ENCODE measurements around the gene RASGEF1C. TPM values are rescaled to one million over a fixed set of nuclear protein-coding genes. Genes with fewer than 3 reads are reported as not detected.

Gene RASGEF1C
- total RNA-seq, 4 donors from 2014 or later, result 1.7 TPM; not detected in 3

GRCh38 chr5:180169248-180170105 is 39.5 kb downstream of the RASGEF1C start:
- Histone ChIP-seq H3K27me3 (no peaks in the 10 kb centered on the region), H3K4me1 (no peaks in the 10 kb centered on the region), H3K27ac (no peak overlapping the region), H3K4me3 (no peak overlapping the region), H3K9me3 (no peaks in the 10 kb centered on the region), H3K36me3 (no peaks in the 10 kb centered on the region)
- no peak for TF ChIP-seq POLR2A (IDR thresholded peaks at IDR 0.05)
- TF ChIP-seq, protein P1, sequence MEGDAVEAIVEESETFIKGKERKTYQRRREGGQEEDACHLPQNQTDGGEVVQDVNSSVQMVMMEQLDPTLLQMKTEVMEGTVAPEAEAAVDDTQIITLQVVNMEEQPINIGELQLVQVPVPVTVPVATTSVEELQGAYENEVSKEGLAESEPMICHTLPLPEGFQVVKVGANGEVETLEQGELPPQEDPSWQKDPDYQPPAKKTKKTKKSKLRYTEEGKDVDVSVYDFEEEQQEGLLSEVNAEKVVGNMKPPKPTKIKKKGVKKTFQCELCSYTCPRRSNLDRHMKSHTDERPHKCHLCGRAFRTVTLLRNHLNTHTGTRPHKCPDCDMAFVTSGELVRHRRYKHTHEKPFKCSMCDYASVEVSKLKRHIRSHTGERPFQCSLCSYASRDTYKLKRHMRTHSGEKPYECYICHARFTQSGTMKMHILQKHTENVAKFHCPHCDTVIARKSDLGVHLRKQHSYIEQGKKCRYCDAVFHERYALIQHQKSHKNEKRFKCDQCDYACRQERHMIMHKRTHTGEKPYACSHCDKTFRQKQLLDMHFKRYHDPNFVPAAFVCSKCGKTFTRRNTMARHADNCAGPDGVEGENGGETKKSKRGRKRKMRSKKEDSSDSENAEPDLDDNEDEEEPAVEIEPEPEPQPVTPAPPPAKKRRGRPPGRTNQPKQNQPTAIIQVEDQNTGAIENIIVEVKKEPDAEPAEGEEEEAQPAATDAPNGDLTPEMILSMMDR (IDR thresholded peaks at IDR 0.05), result no peak
- no peak for DNase-seq

GRCh38 chr5:180168758-180169157 is 40.3 kb downstream of the RASGEF1C start:
- Histone ChIP-seq H3K36me3 (no peaks in the 10 kb centered on the region), H3K4me3 (no peak overlapping the region), H3K27ac (no peak overlapping the region), H3K27me3 (no peaks in the 10 kb centered on the region), H3K4me1 (no peaks in the 10 kb centered on the region), H3K9me3 (no peaks in the 10 kb centered on the region)
- TF ChIP-seq, protein P1 (IDR thresholded peaks at IDR 0.05), result no peak
- no peak for TF ChIP-seq POLR2A (IDR thresholded peaks at IDR 0.05)
- DNase-seq, result no peak

DNA sequence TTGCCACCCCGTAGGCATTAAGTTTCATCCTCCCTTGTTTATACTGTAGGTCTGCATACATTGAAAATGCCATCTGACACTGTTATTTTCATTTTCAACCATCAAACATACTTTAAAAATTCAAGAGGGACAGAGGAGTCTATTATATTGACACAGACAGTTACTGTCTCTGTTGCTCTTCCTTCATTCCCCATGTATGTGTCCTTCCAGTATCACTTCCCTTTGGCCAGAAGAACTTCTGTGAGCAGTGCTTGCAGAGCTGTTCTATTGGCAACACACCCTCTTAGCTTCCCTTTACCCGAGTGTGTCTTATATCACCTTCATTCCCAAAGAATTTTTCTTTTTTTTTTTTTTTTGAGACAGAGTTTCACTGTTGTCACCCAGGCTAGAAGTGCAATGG is 42.8 kb downstream of the RASGEF1C start:
- H3K9me3 ChIP-seq, result no peaks in the 10 kb centered on the region
- no peak for DNase-seq
- no peaks in the 10 kb centered on the region for H3K27me3 ChIP-seq
- TF ChIP-seq, protein P1 (IDR thresholded peaks at IDR 0.05), result no peak
- TF ChIP-seq POLR2A (IDR thresholded peaks at IDR 0.05), result no peak
- H3K4me1 ChIP-seq, result no peaks in the 10 kb centered on the region
- H3K4me3 ChIP-seq, result no peak overlapping the region
- H3K27ac ChIP-seq, result no peak overlapping the region
- H3K36me3 ChIP-seq, result no peaks in the 10 kb centered on the region

GRCh38 chr5:180162304-180162661 is 46.7 kb downstream of the RASGEF1C start:
- Histone ChIP-seq H3K36me3 (no peaks in the 10 kb centered on the region), H3K27me3 (no peaks in the 10 kb centered on the region), H3K4me3 (no peak overlapping the region), H3K9me3 (no peaks in the 10 kb centered on the region), H3K27ac (no peak overlapping the region), H3K4me1 (no peaks in the 10 kb centered on the region)
- DNase-seq, result peak in 1 of 3 donors; percentile 36
- TF ChIP-seq POLR2A (IDR thresholded peaks at IDR 0.05), result no peak
- TF ChIP-seq, protein P1 (IDR thresholded peaks at IDR 0.05), result no peak

GRCh38 chr5:180161420-180162303 is 47.3 kb downstream of the RASGEF1C start:
- DNase-seq, result peak in 1 of 3 donors; percentile 41
- no peaks in the 10 kb centered on the region for H3K9me3 ChIP-seq
- H3K36me3 ChIP-seq, result no peaks in the 10 kb centered on the region
- no peak for TF ChIP-seq POLR2A (IDR thresholded peaks at IDR 0.05)
- TF ChIP-seq, protein P1 (IDR thresholded peaks at IDR 0.05), result no peak
- no peak overlapping the region for H3K4me3 ChIP-seq
- H3K27me3 ChIP-seq, result no peaks in the 10 kb centered on the region
- no peak overlapping the region for H3K27ac ChIP-seq
- H3K4me1 ChIP-seq, result no peaks in the 10 kb centered on the region

Data from Peyer's patch (tissue), 4 donors.